H9 (cell line): ENCODE measurements around the gene APC. TPM values are rescaled to one million over a fixed set of nuclear protein-coding genes. Genes with fewer than 3 reads are reported as not detected.

ENCODE experiments used
- DNase-seq: peaks from one replicate; pipeline ENCODE4 v3.0.0-alpha.2; 2017
- H2AFZ ChIP-seq: one replicate; pipeline ENCODE4 v1.6.1; 2013; ENCODE audit warnings: mild to moderate bottlenecking, low read length, control low read depth, moderate library complexity
- H2AK5ac ChIP-seq: 2 replicates; pipeline ENCODE4 v1.6.1; 2013; ENCODE audit warnings: low read length, control low read depth, mixed read lengths; ENCODE audit not compliant: insufficient read length
- H2BK120ac ChIP-seq: one replicate; pipeline ENCODE4 v1.6.1; 2013; ENCODE audit warnings: low read depth, mild to moderate bottlenecking, low read length, control low read depth, inconsistent platforms; ENCODE audit not compliant: poor library complexity, severe bottlenecking
- H2BK12ac ChIP-seq: 2 replicates; pipeline ENCODE4 v1.6.1; 2013; ENCODE audit warnings: low read length, control low read depth, mixed read lengths, low read depth; ENCODE audit not compliant: insufficient read length
- H2BK15ac ChIP-seq: 2 replicates; pipeline ENCODE4 v1.6.1; 2013; ENCODE audit warnings: low read depth, low read length, control low read depth
- H2BK20ac ChIP-seq: one replicate; pipeline ENCODE4 v1.6.1; 2013; ENCODE audit warnings: low read depth, mild to moderate bottlenecking, low read length, control low read depth, inconsistent platforms; ENCODE audit not compliant: poor library complexity, severe bottlenecking
- H2BK5ac ChIP-seq: 2 replicates; pipeline ENCODE4 v1.6.1; 2013; ENCODE audit warnings: low read length, control low read depth, mixed read lengths; ENCODE audit not compliant: insufficient read length
- H3K14ac ChIP-seq: 2 replicates; pipeline ENCODE4 v1.6.1; 2013; ENCODE audit warnings: low read length, control low read depth; ENCODE audit not compliant: insufficient read depth
- H3K18ac ChIP-seq: 2 replicates; pipeline ENCODE4 v1.6.1; 2013; ENCODE audit warnings: low read depth, mild to moderate bottlenecking, mixed read lengths, low read length, control low read depth; ENCODE audit not compliant: insufficient read length
- H3K23ac ChIP-seq: 2 replicates; pipeline ENCODE4 v1.6.1; 2013; ENCODE audit warnings: low read length, control low read depth, mixed read lengths, low read depth; ENCODE audit not compliant: insufficient read length
- H3K23me2 ChIP-seq: 2 replicates; pipeline ENCODE4 v1.6.1; 2013; ENCODE audit warnings: low read depth, mild to moderate bottlenecking, mixed read lengths, low read length, control low read depth; ENCODE audit not compliant: insufficient read length, poor library complexity, severe bottlenecking
- H3K27ac ChIP-seq: 2 replicates; pipeline ENCODE4 v1.5.1; 2013; ENCODE audit warnings: low read length, control low read depth, mixed read lengths, low read depth; ENCODE audit not compliant: insufficient read length
- H3K27me3 ChIP-seq: 2 replicates; pipeline ENCODE4 v1.6.1; 2013; ENCODE audit warnings: low read length, control low read depth, inconsistent platforms; ENCODE audit not compliant: insufficient read depth
- H3K4ac ChIP-seq: 2 replicates; pipeline ENCODE4 v1.6.1; 2013; ENCODE audit warnings: low read depth, mild to moderate bottlenecking, control low read depth, inconsistent platforms, low read length, moderate library complexity
- H3K4me1 ChIP-seq: 2 replicates; pipeline ENCODE4 v1.6.1; 2013; ENCODE audit warnings: low read length, control low read depth, inconsistent platforms; ENCODE audit not compliant: insufficient read depth
- H3K4me2 ChIP-seq: 2 replicates; pipeline ENCODE4 v1.6.1; 2013; ENCODE audit warnings: low read length, control low read depth, mixed read lengths; ENCODE audit not compliant: insufficient read length, insufficient read depth
- H3K56ac ChIP-seq: 2 replicates; pipeline ENCODE4 v1.6.1; 2013; ENCODE audit warnings: low read depth, mild to moderate bottlenecking, mixed read lengths, low read length, control low read depth; ENCODE audit not compliant: insufficient read length
- H3K79me1 ChIP-seq: 2 replicates; pipeline ENCODE4 v1.6.1; 2013; ENCODE audit warnings: low read depth, mild to moderate bottlenecking, moderate library complexity, low read length, control low read depth, inconsistent platforms; ENCODE audit not compliant: insufficient read depth, poor library complexity, severe bottlenecking
- H3K79me2 ChIP-seq: 2 replicates; pipeline ENCODE4 v1.6.1; 2013; ENCODE audit warnings: low read length, control low read depth, inconsistent platforms; ENCODE audit not compliant: insufficient read depth
- H3K9ac ChIP-seq: 2 replicates; pipeline ENCODE4 v1.6.1; 2013; ENCODE audit warnings: low read length, control low read depth, mixed read lengths; ENCODE audit not compliant: insufficient read length; ENCODE audit errors: extremely low read depth
- H3K9me3 ChIP-seq: one replicate; pipeline ENCODE4 v1.6.1; 2013; ENCODE audit warnings: low read depth, low read length, inconsistent platforms; ENCODE audit not compliant: control insufficient read depth
- H3T11ph ChIP-seq: one replicate; pipeline ENCODE4 v1.6.1; 2013; ENCODE audit warnings: mild to moderate bottlenecking, low read length, control low read depth, inconsistent platforms
- H4K20me1 ChIP-seq: one replicate; pipeline ENCODE4 v1.6.1; 2013; ENCODE audit not compliant: control insufficient read depth, insufficient read length, insufficient read depth
- H4K5ac ChIP-seq: 2 replicates; pipeline ENCODE4 v1.6.1; 2013; ENCODE audit warnings: low read depth, mild to moderate bottlenecking, mixed read lengths, low read length, control low read depth; ENCODE audit not compliant: insufficient read length
- H4K8ac ChIP-seq: replicated peaks from 2 replicates; pipeline ENCODE4 v1.6.1; 2013; ENCODE audit warnings: low read length, control low read depth, mixed read lengths, low read depth; ENCODE audit not compliant: insufficient read length
- H4K91ac ChIP-seq: 2 replicates; pipeline ENCODE4 v1.6.1; 2013; ENCODE audit warnings: low read depth, mild to moderate bottlenecking, moderate library complexity, mixed read lengths, low read length, control low read depth; ENCODE audit not compliant: insufficient read length
- H3K27ac Mint-ChIP-seq, 3 experiments: 2 replicates in 2 of 3; 3 replicates in 1 of 3; pipeline ENCODE4 v1.8.0; 2020 to 2021; ENCODE audit warnings: mixed read lengths in 3 of 3, mild to moderate bottlenecking in 1 of 3, moderate library complexity in 1 of 3
- H3K27me3 Mint-ChIP-seq: 2 replicates; pipeline ENCODE4 v1.8.0; 2021; ENCODE audit warnings: low read depth, mild to moderate bottlenecking, moderate library complexity, mixed read lengths
- H3K36me3 Mint-ChIP-seq, 3 experiments: 2 replicates in 2 of 3; 3 replicates in 1 of 3; pipeline ENCODE4 v1.8.0; 2020 to 2021; ENCODE audit warnings: low read depth in 3 of 3, mixed read lengths in 3 of 3; ENCODE audit not compliant: insufficient read depth in 1 of 3
- H3K4me1 Mint-ChIP-seq, 2 experiments: 2 replicates each; pipeline ENCODE4 v1.8.0; 2020; ENCODE audit warnings: mixed read lengths in 2 of 2
- H3K4me3 Mint-ChIP-seq, 2 experiments: 2 replicates in 1 of 2; 3 replicates in 1 of 2; pipeline ENCODE4 v1.8.0; 2020 to 2021; ENCODE audit warnings: mild to moderate bottlenecking in 2 of 2, mixed read lengths in 2 of 2, moderate library complexity in 1 of 2
- H3K9me3 Mint-ChIP-seq, 2 experiments: 2 replicates in 1 of 2; 3 replicates in 1 of 2; pipeline ENCODE4 v1.8.0; 2020; ENCODE audit warnings: mild to moderate bottlenecking in 2 of 2, mixed read lengths in 2 of 2, moderate library complexity in 1 of 2
- WGBS: extraction: QIAGEN DNeasy Blood & Tissue Kit; methylation state at CpG from one replicate; pipeline ENCODE4 v1.1.7; 2013; ENCODE audit warnings: missing lambda C conversion rate, low lambda C conversion rate, mixed read lengths; ENCODE audit not compliant: insufficient read length; ENCODE audit errors: extremely low coverage; 5-methylcytosine and 5-hydroxymethylcytosine counted together
- total RNA-seq: library from RNA; stranded (reverse); gene quantifications from 2 replicates; pipeline ENCODE4 v1.2.1, GENCODE V29; 2021
- TF ChIP-seq, protein P1 (sequence below): fragments of 200-600 bp; sonication (generic); conservative IDR thresholded peaks from 3 replicates; pipeline ENCODE4 v1.8.0; 2021; ENCODE audit warnings: antibody characterized with exemption, mild to moderate bottlenecking

The APC gene
- total RNA-seq, 1 experiment from 2014 or later: 29.3 TPM

DNA sequence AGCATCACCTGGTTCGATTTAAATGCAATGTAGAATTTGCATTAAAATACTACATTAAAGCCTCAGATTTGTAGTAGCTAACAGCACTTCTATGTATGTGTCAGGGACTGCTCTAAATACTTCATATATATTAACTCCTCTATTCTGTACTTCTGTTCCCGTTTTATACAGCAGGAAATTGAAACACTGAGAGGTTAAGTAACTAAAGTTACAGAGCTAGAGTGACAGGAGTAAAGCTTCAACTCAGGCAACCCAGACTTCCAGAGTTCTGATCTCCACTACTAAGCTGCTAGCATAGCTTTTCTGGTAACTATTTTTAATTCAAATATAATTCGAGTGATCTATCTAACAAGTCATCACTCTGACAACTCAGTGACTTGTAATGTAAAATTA lies 619 bp upstream of the APC start:
- no peak overlapping the region for H2AK5ac ChIP-seq
- no peaks in the 10 kb centered on the region for H4K20me1 ChIP-seq
- H4K8ac ChIP-seq: no peak overlapping the region
- H3K9me3 Mint-ChIP-seq: no peaks in the 10 kb centered on the region
- H4K91ac ChIP-seq: no peak overlapping the region
- H2AFZ ChIP-seq: no peak overlapping the region
- no peak overlapping the region for H2BK15ac ChIP-seq
- H2BK20ac ChIP-seq: no peak overlapping the region
- H4K5ac ChIP-seq: no peak overlapping the region
- no peak overlapping the region for H3K27ac ChIP-seq
- no peaks in the 10 kb centered on the region for H3K79me1 ChIP-seq
- no peak overlapping the region for H3K56ac ChIP-seq
- peaks cover 11 to 15% of the 10 kb centered on the region in 2 experiments for H3K4me1 Mint-ChIP-seq
- no peak overlapping the region for H3T11ph ChIP-seq
- no peak overlapping the region for H3K27ac Mint-ChIP-seq
- H3K36me3 Mint-ChIP-seq: no peaks in the 10 kb centered on the region
- H3K27me3 Mint-ChIP-seq: no peaks in the 10 kb centered on the region
- no peak overlapping the region for H3K9ac ChIP-seq
- H3K4ac ChIP-seq: no peak overlapping the region
- no CpG with 5 or more reads among the region's 3 CpGs for WGBS
- no peak overlapping the region for H3K14ac ChIP-seq
- TF ChIP-seq, protein P1, sequence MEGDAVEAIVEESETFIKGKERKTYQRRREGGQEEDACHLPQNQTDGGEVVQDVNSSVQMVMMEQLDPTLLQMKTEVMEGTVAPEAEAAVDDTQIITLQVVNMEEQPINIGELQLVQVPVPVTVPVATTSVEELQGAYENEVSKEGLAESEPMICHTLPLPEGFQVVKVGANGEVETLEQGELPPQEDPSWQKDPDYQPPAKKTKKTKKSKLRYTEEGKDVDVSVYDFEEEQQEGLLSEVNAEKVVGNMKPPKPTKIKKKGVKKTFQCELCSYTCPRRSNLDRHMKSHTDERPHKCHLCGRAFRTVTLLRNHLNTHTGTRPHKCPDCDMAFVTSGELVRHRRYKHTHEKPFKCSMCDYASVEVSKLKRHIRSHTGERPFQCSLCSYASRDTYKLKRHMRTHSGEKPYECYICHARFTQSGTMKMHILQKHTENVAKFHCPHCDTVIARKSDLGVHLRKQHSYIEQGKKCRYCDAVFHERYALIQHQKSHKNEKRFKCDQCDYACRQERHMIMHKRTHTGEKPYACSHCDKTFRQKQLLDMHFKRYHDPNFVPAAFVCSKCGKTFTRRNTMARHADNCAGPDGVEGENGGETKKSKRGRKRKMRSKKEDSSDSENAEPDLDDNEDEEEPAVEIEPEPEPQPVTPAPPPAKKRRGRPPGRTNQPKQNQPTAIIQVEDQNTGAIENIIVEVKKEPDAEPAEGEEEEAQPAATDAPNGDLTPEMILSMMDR: no peak
- H3K23ac ChIP-seq: no peak overlapping the region
- no peak overlapping the region for H2BK12ac ChIP-seq
- H3K27me3 ChIP-seq: no peaks in the 10 kb centered on the region
- no peak for DNase-seq
- peaks cover 2% of the 10 kb centered on the region; the same call in 1 of the 2 replicates for H3K79me2 ChIP-seq
- peak overlapping the region; percentile 54 for H3K4me2 ChIP-seq
- peak overlapping the region; percentile 81 to 93 for H3K4me3 Mint-ChIP-seq
- H3K23me2 ChIP-seq: peaks cover 3% of the 10 kb centered on the region
- H3K18ac ChIP-seq: no peak overlapping the region
- no peak overlapping the region for H2BK5ac ChIP-seq
- no peaks in the 10 kb centered on the region for H3K4me1 ChIP-seq
- no peaks in the 10 kb centered on the region for H3K9me3 ChIP-seq
- H2BK120ac ChIP-seq: no peak overlapping the region
